ENCODE measurements around the gene IPO13.

The IPO13 gene, protein sequence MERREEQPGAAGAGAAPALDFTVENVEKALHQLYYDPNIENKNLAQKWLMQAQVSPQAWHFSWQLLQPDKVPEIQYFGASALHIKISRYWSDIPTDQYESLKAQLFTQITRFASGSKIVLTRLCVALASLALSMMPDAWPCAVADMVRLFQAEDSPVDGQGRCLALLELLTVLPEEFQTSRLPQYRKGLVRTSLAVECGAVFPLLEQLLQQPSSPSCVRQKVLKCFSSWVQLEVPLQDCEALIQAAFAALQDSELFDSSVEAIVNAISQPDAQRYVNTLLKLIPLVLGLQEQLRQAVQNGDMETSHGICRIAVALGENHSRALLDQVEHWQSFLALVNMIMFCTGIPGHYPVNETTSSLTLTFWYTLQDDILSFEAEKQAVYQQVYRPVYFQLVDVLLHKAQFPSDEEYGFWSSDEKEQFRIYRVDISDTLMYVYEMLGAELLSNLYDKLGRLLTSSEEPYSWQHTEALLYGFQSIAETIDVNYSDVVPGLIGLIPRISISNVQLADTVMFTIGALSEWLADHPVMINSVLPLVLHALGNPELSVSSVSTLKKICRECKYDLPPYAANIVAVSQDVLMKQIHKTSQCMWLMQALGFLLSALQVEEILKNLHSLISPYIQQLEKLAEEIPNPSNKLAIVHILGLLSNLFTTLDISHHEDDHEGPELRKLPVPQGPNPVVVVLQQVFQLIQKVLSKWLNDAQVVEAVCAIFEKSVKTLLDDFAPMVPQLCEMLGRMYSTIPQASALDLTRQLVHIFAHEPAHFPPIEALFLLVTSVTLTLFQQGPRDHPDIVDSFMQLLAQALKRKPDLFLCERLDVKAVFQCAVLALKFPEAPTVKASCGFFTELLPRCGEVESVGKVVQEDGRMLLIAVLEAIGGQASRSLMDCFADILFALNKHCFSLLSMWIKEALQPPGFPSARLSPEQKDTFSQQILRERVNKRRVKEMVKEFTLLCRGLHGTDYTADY

DNA sequence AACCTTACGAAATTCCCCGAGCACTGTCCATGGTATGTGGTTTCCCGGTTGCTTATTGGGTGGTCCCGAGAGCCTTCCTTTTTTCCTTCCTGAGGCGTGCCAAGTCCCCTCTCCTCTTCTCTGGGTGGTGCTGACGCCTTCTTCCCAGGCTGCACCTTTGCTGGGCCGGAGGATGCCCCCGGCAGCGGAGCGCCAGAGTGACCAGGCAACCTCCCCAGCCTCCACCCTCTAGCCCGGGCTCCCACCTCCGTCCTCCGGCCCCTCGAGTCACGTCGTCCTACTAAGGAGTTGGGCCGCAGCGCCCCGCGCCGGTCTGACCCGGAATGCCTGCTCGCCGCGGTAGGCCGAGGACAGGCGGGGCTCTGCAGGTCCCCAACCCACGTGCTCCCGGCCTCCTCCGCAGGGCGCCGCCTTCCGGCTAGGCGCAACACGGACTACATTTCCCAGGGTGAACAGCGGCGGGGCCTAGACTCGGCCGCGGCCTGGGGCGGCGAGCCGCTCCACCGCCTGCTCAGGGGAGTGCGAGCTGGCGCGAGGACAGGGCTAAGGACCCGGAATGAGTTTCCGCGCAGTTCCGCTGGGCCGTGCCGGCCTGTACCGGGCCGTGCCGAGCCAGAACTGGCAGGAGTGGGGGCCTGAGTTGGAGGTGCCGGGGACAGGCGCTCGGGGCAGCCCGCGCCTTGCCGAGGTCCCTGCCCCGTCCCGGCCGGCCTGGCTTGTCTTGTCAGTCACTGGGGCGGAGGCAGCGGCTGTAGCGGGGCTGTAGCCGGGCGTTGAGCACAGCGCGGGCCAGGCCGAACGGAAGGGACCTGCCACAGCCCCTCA is at the start of gene IPO13:
Gene IPO13, plus strand, starts transcription at position 715 of the 825 bp plus-strand sequence. CDS start 651 bp downstream, outside the sequence.
- peak; percentile 84 to 98 (median 95) for DNase-seq

DNA sequence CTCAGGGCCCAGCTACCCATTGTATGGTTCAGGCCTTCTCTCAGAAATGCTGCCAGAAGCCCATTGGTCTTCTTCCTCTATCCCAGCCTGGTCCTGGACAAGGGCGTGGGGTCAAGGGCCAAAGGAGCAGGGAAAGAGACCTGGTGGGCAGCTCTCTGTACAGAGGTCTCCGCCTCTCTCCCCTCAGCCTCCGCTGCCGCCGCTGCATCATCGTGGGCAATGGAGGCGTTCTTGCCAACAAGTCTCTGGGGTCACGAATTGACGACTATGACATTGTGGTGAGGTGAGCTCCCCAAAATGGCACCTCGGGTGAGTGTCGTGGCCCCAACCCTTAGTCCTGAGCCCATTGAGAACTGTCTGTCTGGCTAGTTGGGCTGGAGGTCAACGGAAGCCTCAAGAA is 47.8 kb upstream of the IPO13 start:
- DNase-seq, result no peak

DNA sequence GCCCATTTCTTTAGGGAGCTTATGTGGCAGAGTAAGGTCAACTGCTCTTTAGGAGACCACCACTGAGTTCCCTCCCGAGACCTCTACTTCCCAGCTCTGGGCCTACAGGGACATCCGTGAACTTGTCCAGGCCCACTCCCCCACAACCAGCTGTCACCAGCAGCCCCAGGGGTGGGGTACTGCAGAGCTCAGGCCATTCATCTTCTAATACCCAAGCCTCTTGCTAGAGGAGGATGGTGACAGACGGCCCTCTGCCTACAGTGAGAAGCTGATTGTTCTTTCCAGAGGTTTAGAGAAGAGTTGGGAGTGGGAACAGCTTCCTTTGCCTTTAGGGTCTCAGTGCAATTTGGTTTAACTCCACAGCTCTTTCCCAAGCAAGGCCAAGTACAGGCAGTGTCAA is 46.4 kb upstream of the IPO13 start:
- no peak for DNase-seq

DNA sequence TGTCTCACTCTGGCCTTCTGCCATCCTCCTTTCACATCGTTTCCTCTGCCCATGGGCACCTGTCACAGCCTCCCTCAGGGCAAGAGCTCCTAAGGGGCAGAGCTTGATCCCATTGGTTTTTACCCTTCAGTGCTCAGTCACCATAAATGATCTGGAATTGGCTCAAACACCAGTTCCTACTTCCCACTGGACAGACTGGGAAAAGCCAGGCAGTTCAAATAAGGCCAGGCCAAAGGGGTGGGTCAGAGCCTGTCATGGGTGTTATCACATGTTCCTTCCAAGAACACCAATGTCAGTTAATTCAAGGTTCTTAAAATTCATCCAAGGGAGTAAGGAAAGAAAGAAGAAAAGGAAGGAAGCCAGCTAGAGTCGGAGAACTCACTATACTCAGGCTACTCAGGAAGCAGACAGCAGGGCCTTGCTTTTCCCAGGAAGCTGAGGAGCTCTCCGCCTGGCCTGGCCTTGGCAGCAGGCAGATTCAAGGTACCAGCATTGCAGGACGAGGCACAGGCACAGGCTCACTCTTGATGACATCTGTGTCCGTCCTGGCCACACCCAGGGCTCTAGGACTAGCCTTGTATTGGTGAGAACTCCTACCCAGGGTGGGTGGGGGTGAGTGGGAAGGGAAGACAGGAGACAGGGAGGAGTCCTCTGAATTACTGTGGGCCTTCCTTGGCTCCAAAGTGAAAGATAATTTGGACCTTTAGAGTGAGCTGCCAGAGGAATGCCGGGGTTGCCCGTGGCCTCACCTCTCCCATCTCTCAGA is 45.4 kb upstream of the IPO13 start:
- DNase-seq, result no peak

DNA sequence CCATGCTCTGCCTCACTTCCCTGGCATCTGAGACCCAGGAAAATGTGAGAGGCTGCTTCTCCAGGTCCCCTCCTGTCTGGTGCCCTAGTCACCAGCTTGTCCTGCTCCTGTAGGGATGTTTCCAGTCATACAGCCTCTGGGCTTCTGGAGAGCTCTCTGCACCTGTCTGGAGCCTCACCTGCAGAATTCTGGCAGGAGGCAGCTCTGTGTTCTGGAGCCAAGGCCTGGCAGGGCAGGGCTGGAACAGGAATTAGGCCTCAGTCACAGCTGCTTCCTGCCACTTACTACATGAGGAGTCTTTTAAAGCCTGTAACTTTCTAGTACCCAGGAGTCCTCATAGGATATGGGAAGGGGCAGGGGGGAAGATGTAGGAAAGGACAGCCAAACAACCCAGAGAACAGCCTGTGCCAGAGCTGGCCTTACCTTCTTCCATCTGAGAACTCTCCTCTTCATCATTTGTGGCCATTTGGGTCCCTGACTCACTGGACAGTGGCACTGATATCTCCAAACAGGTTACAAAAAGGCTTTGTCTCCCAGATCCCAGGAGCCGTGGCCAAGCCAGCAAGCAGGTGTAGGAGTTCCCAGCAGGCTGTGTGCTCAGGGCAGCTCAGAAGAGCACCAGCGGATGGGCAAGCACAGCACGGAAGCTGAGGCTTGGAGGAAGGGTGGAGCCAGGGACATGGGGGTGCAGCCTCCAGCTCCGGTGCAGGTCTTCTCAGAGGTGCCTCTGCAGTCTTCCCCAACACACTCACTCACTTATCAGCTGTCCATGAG is 44.5 kb upstream of the IPO13 start:
- no peak for DNase-seq

DNA sequence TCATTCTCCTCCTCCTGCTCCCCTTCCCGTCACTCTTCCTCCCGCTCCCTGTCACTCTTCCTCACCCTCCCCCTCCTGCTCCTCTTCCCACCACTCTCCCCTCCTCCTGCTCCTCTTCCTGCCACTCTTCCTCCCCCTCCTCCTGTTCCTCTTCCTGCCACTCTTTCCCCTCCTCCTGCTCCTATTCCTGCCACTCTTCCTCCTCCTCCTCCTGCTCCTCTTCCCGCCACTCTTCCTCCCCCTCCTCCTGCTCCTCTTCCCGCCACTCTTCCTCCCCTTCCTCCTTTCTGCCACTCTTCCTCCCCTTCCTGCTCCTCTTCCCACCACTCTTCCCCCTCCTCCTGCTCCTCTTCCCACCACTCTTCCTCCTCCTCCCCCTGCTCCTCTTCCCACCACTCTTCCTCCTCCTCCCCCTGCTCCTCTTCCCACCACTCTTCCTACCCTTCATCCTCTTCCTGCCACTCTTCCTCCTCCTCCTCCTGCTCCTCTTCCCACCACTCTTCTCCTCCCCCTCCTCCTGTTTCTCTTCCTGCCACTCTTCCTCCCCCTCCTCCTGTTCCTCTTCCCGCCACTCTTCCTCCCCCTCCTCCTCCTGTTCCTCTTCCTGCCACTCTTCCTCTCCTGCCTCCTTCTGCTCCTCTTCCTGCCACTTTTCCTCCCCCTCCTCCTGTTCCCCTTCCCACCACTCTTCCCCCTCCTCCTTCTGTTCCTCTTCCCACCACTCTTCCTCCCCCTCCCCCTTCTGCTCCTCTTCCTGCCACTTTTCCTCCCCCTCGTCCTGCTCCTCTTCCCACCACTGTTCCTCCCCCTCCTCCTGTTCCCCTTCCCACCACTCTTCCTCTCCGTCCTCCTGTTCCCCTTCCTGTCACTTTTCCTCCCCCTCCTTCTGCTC is 41.8 kb upstream of the IPO13 start:
- DNase-seq, result no peak

DNA sequence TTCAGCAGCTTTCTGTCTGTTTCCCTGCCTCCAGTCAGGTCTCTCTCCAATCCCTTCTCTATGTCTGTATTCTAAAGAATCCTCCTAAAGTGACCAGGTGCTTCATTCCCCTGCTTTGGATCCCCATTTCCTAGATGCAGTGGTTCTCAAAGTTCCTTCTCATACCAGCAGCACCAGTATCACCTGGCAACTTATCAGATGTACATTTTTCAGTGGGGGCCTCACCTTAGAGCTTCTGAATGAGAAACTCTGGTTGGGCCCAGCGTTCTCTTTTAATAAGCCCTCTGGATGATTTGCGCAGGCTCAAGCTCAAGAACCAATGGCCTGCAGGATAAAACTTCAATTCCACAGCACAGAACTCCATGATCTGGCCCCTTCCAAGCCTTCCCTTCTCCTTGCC is 38.5 kb upstream of the IPO13 start:
- DNase-seq, result no peak

DNA sequence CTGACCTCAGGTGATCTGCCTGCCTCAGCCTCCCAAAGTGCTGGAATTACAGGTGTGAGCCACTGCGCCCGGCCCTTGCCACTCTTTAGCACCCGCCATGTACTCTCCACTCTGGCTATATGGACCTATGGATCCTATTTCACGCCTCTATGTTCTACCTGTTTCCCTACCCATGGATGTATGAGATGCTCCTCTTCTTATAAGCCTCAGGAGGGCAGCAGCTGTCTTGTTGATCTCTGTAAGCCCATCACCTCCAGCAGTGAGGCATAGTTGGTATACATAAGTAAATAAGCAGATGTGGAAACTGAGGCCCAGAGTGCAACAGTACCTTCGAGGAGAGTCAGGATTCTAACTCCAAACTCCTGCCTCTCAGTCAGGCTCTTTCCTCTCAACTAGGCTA is 37.9 kb upstream of the IPO13 start:
- DNase-seq, result no peak

DNA sequence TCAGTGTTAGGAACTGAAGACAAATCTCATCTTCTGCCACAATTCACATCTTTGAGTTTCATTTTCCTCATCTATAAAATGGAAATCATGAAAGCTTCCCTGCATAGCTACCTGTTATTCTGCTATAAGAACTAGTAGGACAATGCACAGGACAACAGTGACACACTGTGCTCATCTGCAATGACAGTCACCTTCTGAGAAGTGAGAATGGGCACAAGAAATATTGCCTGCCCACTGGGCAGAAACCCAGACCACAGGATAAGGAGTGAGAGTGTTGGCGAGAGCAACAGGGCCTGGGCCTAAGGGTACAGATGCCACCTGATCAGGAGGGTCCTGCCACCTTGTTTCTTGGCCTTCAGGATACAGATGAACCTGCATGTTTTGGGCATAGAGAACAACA is 36.4 kb upstream of the IPO13 start:
- no peak for DNase-seq

DNA sequence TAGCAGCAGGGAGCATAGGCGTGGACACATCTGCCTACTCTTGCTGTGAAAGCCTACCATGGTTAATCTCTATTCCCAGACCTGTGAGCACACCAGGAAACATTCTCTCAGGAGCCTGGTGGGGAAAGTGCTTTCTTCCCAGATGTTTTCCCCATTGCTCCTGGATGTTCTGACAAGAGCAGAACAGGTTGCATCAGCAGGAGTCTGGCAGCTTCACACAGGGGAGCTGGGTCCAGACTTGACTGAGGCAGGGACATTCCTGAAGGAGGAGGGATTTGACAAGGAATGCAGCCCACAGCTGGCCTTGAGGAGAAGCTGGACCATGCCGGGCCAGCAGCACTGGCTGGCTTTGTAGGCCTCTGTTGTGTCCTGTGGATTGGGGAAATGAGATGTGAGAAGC is 34.1 kb upstream of the IPO13 start:
- DNase-seq, result no peak

DNA sequence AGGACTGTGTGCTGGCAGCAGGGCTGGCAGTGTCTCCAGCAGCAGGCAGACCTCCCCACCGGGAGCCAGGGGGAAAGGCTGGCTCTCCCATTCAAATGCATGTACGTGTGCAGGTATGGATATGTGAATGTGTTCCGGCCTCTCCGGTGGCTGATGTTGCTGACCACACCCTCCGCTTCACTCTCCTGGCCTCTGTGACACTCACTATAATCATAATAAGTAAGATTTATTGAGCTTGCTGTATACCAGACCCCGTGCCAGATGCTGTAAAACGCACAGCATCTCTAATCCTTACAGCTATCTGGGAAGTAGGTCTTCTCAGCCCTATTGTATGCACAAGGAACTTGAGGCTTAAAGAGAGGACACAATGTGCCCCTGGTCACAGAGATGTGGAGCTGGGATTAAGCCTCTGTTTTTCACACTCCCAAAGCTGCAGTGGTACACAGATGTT is 33.7 kb upstream of the IPO13 start:
- no peak for DNase-seq

DNA sequence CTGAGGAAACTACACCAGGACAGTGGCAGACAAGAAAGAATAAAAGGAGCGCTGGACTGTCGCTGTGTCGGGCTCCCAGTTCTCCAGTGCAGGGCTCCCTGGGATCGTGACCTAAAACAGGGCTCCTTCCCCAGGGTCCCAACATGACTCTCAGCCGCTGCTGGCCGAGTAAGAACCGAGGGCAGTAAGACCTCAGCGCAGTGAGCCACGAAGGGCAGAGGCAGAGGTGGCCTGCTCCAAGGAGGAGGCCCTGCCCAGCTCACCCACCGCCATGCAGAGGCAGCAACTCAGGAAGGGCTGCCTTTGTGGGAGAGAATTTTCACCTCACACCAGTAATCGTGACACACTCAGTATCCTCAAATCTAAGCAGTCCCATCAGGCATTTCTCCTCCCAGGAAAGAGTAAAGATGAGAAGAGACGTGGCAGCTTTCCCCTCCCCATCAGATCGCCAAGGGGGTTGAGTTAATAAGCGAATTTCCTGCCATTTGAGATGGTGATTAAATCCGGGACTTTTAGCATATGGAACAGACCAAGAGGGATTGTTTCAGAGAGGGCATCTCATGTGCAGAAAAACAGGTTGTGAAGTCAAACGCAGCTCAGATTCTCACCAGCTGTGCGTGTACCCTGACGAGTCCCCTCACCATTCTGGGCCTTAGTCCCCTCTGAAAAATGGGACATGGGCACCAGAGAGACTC is 32.9 kb upstream of the IPO13 start:
- DNase-seq, result no peak

DNA sequence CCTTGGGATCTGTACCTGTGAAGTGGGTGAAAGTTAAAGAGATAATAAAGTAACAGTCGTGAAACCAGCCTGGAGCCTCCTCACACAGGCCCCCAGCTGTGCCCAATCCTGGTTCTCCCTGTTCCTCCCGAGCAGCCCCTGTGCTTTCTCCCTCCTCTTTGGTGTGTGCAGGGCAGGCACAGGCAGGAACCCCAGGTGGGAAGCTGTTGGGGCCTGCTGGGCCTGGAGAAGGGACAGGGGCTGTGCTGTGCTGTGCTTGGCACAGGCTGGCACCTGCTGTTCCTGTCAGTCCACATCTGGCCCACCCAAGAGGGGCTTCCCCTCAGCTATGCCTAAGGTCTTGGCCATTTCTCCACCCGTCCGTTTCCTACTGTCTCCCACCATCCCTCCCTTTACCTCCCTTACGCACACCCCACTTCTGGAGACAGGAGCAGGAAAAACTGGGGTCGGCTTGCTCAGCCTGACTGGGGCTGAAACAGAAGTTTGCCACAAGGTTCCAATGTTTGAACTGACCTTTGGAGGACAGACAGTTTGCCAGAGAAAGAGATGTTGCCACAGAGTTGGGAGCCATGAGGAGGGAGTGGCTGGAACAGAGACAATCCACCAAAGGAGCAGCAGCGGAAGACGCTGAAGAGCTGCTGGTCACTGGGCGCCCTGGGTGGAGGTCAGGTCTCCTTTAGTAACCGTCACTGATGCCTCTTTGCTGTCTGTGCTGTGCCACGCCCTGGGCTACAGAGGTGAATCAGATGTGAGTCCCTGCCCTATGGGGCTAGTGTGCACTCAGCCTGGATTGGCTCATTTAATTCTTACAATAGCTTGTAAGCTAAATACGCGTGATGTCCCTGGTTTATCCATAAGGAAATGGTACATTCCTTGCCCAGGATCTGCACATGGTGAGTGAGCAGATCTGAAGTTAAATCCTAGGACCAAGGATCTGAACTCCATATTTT is 31.9 kb upstream of the IPO13 start:
- DNase-seq, result no peak

DNA sequence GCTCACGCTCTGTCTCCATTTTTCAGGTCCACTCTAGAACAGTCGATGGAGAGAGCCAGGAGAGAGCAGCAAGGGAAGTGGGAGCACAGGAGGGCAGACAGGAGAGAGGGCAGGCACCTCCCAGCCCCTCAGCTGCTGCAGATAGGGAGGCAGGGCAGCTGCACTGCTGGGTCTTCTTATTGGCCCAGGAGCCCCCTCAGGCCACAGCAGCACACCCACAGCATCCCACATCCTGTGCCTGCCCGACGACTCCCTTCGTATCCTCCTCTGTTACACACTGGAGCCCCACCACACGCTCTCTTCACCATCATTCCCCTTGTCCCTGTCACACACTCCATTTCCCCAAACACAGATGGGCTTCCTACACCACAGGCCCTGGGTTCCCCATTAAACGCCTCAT is 26.8 kb upstream of the IPO13 start:
- no peak for DNase-seq

DNA sequence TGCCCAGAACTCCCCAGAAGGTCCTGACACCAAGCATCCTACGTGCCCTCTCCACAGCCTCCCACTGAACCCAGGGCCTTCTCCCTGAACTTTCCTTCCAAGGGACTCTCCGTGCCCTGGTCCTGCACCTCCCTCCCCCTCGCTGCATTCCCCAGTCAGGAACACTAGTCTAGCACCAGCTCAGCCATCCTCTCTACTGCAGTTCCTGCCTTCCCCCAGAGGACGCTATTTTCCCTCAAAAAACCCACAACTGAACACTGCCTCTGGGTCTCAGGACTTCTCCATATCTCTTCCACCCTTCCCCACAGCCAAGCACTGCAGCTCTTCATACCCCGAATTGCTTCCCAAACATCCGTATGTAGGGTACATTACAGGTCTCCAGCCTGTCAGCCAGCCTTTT is 25.7 kb upstream of the IPO13 start:
- no peak for DNase-seq

DNA sequence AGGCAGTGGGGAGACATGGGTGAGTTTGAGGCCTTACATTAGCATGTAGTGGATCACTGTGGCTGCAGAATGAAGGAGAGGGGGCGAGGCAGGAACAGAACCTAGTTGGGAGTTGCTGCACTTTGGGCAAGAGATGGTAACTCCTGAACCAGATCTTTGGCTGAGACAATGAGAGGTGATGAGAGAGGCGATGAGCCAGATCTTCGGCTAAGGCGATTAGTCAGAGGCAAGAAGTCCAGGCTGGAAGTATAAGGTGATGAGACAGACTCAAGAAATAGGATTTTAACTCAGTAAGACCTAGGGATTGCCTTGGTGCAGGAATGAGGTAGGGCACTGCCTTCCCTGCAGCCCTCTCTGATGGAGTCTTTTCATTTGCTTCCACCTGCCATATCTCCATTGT is 22.2 kb upstream of the IPO13 start:
- no peak for DNase-seq

DNA sequence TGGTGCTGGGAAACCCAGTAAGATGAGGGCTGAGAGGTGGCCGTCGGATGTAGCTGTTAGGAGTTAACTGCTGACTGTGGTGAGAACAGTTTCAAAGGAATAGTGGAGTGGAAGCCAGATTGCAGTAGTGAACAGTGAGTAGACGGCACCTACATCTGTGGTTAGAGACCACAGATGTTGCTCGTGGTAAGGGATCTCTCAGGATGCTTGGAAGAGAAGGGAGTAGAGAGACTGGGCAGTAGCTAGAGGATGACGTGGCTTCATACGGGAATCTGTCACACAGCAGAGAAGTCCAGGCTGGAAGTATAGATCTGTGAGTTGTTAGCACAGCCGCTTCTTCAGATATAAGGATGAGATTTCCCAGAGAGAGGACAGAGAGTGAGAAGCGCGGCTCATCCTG is 20.9 kb upstream of the IPO13 start:
- no peak for DNase-seq

All from nucleus accumbens (tissue), 56 donors.